GM21515 (cell line): ENCODE data around the gene GIMAP4.
"Not testable (repeated sequence)": the region's sequence is repeated elsewhere in the genome, so short reads cannot be mapped to it uniquely, and the experiment has no call there.

Source experiments
- ATAC-seq: cut with Tn5 transposase; IDR thresholded peaks from one replicate; pipeline ENCODE4 v1.9.1; 2021; ENCODE audit not compliant: unreplicated experiment

The GIMAP4 gene

DNA sequence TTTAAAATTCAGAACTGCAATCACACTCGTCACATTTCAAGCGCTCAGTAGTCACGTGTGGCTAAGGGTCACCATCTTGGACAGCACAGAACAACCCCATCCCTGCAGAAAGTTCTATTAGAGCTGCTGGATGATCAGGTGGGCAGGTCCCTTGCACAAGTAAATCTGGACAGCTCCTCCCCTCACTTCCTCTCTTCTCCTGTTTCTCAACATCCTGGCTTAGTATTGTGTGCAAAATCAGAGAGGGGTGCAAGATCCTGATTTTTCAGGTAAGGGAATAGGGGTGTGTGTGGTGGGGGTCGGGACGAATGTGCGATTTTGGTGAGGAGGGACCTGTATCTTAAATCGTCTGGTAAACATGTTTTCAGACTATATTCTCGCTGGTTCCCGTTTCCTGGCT, at the start of gene GIMAP4:
Gene GIMAP4 (plus strand): TSS at position 222 of the 400 bp plus-strand sequence. CDS start 2,512 bp downstream, outside the sequence.
- no peak for ATAC-seq

DNA sequence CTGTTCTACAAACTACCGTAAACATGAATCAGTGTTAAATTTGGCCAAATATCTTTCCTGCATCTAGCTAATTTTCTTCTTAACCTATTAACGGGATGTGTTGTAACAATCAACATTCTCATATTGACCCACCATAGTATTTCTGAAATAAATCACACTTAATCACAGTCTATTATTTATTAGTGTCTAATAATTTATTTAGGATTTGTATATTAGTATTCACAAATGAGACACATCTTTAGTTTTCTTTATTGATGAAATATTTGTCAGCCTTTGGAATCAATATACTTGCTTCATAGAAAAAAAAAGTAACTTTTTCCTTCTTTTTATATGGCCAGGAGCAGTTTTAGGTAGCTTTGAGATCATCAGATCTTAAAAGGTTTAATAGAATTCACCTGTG, 47.9 kb upstream of the GIMAP4 start:
- ATAC-seq = no peak

GRCh38 chr7:150520145-150520544, 47.0 kb upstream of the GIMAP4 start:
- ATAC-seq = no peak

GRCh38 chr7:150522931-150523330, 44.3 kb upstream of the GIMAP4 start:
- ATAC-seq = not testable (repeated sequence)

DNA sequence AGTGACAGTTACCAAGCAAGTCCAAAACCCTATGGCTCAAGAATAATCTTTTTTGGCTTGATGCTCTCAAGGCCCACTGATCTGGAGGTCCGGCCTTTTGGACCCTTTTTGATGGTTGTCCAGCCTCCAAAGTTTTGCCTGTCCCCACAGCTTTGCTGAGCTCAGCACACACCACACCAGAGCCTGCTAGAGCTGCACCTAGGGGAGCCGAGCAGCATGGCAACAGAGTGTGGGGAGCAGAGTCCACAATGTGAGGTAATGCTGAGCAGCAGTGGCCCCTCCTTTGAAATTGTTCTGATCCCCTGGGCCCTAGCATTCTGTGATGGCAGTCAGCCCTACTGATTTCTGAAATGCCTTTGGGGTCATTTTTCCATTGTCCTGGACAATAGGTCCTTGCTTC, 43.2 kb upstream of the GIMAP4 start:
- no peak for ATAC-seq

DNA sequence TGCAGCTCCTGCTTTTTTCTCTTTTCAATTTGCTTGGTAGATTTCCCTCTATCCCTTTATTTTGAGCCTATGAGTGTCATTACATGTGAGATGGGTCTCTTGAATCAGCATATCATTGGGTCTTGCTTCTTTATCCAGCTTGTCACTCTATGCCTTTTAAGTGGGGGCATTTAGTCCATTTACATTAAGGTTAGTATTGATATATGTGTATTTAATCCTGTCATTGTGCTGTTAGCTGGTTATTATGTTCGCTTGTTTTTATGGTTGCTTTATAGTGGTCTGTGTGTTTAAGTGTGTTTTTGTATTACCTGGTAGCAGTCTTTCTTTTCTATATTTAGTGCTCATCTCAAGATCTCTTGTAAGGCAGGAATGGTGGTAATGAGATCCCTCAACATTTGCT, 35.5 kb upstream of the GIMAP4 start:
- no peak for ATAC-seq

DNA sequence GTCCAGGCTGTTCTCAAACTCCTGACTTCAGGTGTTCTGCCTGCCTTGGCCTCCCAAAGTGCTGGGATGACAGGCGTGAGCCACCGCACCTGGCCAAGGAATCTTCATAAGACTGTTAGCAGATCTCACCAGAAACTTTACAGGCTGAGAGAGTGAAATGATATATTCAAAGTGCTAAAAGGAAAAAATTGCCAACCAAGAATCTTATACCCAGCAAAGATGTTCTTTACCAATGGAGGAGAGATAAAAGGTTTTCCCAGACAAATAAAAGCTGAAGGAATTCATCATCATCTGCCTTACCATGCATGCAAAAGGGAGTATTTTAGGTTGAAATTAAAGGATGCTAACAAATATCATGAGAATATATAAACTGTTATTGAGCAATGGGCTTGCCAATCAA, 28.9 kb upstream of the GIMAP4 start:
- ATAC-seq = no peak

DNA sequence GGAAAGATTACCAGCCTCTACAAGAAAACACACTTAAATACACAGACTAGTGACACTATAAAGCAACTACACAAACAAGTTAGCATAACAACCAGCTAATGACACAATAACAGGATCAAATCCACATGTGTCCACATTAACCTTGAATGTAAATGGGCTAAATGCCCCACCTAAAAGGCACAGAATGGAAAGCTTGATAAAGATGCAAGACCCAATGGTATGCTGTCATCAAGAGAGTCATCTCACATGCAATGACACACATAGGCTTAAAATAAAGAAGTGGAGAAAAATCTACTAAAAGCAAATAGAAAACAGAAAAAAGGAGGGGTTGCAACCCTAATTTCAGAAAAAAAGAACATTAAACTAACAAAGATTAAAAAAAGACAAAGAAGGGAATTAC, 14.0 kb upstream of the GIMAP4 start:
- no peak for ATAC-seq

DNA sequence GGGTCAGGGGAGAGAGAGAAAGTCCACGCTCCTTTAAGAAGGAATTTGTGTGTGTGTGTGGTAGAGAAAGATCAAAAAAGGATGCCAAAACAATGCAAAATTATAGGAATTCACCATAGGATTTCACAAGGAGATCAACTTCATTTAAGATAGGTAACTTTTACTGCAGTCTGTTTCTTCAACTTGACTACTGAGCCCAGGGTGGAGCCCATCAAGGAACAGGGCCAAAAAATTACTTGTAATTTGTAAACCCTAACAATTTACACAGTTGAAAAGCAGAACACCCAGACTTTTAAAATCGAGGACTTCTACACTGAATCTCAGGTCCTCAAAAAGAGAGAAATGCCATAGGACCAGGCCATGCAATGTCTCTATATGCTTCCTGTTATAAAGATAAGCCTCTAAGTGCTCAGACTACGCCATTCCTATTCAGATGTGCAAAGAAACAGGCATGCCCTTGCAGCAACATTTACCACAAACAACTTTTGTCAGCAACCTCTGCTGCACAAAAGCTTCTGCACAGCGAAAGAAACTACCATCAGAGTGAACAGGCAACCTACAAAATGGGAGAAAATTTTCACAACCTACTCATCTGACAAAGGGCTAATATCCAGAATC, 10.6 kb upstream of the GIMAP4 start:
- no peak for ATAC-seq

DNA sequence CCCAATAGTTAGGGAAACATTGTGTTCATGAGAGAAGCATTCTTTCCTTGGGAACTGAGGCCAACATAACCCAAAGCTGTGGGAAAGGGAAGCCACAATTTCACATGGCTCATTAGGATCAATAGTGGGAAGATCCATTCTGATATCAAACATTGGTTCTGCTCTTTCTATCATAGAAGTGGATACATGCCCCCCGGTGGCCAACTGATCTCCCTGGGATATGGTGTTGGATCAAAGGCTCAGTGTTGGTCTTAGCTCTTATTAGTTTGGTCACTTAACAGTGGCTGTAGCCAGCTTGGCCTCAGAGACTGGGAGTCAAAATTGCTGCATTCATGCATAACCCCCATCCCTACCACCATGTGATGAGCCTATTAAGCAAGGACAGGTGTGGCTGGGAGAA, 6.7 kb upstream of the GIMAP4 start:
- no peak for ATAC-seq

GRCh38 chr7:150562919-150563318, 4.3 kb upstream of the GIMAP4 start:
- ATAC-seq = no peak

GRCh38 chr7:150564006-150564405, 3.2 kb upstream of the GIMAP4 start:
- ATAC-seq = no peak

DNA sequence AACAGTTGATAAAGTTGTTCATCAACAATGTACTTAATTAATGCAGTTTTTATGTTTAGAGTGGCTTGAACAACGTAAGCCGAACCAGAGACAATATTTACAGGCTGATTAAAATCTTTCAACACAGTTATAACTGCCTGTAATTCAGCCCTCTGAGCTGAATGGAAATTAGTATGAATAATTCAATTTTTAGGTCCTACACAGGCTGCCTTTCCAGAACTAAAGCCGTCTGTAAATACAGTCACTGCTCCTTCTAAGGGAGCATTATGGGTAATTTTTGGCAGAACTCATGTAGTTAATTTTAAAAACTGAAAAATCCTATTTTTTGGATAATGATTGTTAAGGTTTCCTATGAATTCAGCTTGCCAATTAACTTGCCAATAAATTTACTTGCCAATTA, 2.6 kb upstream of the GIMAP4 start:
- no peak for ATAC-seq

- ATAC-seq = no peak
Observed at GRCh38 chr7:150565239-150565638, 2.0 kb upstream of the GIMAP4 start.

DNA sequence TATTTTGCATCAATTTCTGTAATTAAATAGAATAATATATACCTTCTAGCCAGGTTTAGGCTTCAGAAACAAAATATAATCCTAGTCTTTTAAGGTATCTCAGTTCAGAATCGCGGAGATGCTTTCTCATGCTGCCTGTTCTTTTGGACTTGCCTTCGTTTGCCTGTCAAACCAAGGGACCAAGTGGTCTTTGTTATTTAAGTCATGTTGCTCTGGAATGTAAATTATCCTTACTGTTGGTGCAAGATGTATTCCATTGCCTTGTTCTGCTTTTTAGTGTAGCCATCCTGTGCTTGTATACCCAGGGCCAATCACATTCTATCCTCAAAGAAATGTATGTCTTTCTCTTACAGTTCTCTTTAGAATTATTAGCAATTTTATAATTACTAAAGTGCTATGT, 1.1 kb upstream of the GIMAP4 start:
- no peak for ATAC-seq

GRCh38 chr7:150566572-150566971, 618 bp upstream of the GIMAP4 start:
- ATAC-seq = no peak

DNA sequence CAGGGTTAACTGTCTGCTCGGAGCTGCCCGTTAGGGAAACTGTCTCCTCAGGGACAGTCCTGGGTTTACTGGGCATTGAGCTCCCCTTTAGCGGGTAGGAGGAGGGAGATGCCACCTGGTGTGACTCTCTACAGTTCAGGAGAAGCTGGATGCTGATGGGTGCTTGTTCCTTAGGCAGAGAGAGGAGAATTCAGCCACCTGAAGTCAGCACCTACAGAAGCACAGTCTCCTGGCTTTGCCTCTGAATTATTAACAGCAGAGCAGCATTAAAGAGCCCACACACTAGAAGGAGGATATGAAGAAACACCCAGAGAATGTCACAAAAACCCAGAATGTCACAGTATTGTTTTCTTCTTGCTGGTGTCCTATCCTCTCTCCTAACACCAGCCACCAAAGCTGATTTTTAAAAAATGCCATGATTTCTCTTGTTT, 696 bp downstream of the GIMAP4 start:
- no peak for ATAC-seq

GRCh38 chr7:150568714-150569113, 1.5 kb downstream of the GIMAP4 start:
- no peak for ATAC-seq

- no peak for ATAC-seq
Observed at GRCh38 chr7:150569245-150569955, 2.2 kb downstream of the GIMAP4 start.

DNA sequence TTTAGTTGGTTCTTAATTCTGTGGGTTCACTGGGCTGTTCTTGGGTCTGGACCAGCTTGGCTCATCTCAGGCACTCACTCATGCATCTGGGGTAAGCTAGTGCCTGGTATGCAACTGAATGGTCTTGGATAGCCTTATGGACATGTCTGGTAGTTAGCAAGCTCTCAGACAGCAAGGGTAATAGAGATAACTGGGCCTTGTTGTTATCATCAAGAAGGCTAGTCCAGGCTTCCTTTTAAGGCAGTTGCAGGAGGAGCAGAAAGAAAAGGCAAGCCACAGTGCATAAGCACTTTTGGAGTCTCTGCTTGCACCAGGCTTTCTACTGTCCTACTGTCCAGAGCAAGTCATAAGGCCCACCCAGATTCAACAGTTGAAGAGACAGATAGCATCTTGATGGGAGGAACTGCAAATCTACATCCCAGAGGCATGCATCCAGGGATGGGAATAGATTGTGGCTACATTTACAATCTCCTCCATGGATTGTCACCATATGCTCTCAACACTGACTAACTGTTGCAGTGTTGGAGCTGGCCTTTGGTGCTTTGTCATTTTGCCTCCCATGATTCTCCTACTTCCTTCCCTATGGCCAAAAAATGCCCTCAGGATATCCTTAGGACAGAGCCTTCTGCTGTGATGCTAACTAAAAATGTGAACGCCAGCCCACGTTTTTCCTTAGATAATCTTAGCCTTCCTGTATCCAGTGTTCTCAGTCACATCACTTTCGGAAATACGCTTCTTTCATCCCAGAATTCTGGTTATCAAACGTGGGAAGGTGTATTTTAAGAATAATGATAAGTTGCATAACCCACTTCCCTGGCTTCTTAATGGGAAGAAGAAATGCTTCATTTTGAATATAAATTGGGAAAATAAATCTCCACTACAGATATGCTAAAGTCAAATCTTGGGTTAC, 3.6 kb downstream of the GIMAP4 start:
- ATAC-seq = no peak

DNA sequence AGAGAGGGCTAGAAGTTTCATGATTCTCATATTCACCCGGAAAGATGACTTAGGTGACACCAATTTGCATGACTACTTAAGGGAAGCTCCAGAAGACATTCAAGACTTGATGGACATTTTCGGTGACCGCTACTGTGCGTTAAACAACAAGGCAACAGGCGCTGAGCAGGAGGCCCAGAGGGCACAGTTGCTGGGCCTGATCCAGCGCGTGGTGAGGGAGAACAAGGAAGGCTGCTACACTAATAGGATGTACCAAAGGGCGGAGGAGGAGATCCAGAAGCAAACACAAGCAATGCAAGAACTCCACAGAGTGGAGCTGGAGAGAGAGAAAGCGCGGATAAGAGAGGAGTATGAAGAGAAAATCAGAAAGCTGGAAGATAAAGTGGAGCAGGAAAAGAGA, 5.3 kb downstream of the GIMAP4 start:
- ATAC-seq = no peak
